A204.1 (cell line): Measurements from ENCODE around the gene KIF15.
"Not testable (repeated sequence)": the region's sequence is repeated elsewhere in the genome, so short reads cannot be mapped to it uniquely, and the experiment has no call there.

ENCODE experiments used
- FAIRE-seq: peaks from 2 replicates; lab custom pipeline; 2012; peaks lifted over from hg19 to GRCh38; lab: Jason Lieb, UNC

Gene KIF15, protein sequence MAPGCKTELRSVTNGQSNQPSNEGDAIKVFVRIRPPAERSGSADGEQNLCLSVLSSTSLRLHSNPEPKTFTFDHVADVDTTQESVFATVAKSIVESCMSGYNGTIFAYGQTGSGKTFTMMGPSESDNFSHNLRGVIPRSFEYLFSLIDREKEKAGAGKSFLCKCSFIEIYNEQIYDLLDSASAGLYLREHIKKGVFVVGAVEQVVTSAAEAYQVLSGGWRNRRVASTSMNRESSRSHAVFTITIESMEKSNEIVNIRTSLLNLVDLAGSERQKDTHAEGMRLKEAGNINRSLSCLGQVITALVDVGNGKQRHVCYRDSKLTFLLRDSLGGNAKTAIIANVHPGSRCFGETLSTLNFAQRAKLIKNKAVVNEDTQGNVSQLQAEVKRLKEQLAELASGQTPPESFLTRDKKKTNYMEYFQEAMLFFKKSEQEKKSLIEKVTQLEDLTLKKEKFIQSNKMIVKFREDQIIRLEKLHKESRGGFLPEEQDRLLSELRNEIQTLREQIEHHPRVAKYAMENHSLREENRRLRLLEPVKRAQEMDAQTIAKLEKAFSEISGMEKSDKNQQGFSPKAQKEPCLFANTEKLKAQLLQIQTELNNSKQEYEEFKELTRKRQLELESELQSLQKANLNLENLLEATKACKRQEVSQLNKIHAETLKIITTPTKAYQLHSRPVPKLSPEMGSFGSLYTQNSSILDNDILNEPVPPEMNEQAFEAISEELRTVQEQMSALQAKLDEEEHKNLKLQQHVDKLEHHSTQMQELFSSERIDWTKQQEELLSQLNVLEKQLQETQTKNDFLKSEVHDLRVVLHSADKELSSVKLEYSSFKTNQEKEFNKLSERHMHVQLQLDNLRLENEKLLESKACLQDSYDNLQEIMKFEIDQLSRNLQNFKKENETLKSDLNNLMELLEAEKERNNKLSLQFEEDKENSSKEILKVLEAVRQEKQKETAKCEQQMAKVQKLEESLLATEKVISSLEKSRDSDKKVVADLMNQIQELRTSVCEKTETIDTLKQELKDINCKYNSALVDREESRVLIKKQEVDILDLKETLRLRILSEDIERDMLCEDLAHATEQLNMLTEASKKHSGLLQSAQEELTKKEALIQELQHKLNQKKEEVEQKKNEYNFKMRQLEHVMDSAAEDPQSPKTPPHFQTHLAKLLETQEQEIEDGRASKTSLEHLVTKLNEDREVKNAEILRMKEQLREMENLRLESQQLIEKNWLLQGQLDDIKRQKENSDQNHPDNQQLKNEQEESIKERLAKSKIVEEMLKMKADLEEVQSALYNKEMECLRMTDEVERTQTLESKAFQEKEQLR (N-terminal part only)

DNA sequence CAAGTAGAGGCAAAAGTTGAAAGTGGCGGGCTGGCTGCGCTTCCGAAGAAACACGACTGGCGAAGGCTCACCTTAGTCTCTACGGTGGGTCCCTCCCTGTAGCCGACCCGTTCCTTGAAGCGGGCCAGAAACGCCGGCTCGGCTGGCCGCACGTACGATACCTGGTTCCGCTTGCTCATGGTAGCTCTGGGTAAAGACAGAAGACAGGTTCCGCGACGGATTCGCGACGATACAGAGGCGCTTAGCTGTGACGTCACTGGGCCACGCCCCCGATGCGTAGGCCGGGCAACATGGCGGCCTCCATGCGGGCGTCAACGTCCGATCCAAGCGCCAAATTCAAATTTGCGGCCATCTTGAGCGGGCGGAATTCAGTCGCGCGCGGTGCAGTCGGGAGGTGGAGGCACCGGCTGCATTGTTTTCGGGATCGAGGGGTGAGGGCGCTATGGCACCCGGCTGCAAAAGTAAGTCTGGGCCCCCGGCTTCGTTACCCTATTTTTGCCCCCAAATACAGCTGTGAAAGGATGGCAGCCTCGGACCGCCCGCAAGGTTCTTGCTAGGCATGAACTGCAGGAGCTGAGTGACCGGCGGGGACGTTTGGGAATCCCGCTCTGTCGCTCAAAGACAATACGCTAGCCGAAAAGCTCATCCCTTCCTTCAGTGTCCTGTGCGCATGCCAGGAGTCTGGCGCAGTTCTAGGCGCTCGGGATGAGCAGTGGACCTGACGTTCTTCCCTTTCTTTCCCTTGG is at the start of gene KIF15, which contains the start of gene KIAA1143:
TSS of gene KIF15 (plus strand) at position 371 of the 746 bp plus-strand sequence. CDS start at position 443, 72 bp downstream.
TSS of gene KIAA1143 (minus strand) at position 196 of the 746 bp plus-strand sequence. CDS start at position 179, 17 bp downstream.
- peak; percentile 57 for FAIRE-seq

DNA sequence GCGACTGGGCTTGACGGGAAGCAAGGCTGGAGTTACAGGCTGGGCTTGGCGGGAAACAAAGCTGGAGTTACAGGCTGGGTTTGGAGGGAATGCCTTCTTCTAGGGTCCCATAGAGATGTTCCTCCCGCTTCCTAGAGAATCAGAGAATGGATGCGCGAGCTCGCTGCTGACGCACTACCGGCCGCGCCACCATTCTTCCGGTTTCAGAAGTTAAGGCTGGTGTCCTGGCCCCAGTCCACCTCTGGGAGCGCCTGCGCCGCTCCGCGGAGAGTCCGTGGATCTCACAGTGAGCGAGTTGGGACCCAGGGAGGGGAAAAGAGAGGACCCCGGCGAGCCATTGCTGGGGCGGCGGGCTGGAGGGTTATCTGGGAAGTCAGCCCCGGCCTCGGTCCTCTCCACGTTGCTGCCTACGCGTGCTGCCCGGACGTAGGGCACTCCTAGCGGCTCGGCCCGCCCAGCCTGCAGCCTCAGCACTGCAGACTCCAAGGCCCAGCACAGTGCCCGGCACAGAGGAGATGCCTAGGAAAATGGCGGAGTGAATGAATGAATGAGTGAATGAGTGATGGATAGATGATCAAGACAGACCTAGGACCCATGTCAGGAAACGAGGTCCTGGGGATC is 49.0 kb upstream of the KIF15 start, which contains the start of gene ZNF502:
TSS of gene ZNF502 (plus strand) at position 206 of the 621 bp plus-strand sequence. CDS start 7,602 bp downstream, outside the sequence.
- no peak for FAIRE-seq

DNA sequence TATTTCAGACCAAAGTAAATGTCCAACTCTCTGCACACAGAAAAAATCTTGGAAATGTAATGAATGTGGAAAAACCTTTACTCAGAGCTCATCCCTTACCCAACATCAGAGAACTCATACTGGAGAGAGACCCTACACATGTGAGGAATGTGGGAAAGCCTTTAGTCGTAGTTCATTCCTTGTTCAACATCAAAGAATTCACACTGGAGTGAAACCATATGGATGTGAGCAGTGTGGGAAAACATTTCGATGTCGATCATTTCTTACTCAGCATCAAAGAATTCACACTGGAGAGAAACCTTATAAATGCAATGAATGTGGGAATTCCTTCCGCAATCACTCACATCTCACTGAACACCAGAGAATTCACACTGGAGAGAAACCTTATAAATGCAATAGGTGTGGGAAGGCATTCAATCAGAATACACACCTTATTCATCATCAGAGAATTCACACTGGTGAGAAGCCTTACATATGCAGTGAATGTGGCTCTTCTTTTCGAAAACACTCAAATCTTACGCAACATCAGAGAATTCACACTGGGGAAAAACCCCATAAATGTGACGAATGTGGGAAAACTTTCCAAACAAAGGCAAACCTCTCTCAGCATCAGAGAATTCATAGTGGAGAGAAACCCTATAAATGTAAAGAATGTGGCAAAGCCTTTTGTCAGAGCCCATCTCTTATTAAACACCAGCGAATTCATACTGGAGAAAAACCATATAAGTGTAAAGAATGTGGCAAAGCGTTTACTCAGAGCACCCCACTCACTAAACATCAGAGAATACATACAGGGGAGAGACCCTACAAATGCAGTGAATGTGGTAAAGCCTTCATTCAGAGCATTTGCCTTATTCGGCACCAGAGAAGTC is 40.1 kb upstream of the KIF15 start:
- FAIRE-seq, result no peak

DNA sequence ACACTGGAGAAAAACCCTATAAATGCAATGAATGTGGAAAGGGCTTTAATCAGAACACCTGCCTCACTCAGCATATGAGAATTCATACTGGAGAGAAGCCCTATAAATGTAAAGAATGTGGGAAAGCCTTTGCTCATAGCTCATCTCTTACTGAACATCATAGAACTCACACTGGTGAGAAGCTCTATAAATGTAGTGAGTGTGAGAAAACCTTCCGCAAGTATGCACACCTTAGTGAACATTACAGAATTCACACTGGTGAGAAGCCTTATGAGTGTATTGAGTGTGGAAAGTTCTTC is 39.5 kb upstream of the KIF15 start:
- no peak for FAIRE-seq

DNA sequence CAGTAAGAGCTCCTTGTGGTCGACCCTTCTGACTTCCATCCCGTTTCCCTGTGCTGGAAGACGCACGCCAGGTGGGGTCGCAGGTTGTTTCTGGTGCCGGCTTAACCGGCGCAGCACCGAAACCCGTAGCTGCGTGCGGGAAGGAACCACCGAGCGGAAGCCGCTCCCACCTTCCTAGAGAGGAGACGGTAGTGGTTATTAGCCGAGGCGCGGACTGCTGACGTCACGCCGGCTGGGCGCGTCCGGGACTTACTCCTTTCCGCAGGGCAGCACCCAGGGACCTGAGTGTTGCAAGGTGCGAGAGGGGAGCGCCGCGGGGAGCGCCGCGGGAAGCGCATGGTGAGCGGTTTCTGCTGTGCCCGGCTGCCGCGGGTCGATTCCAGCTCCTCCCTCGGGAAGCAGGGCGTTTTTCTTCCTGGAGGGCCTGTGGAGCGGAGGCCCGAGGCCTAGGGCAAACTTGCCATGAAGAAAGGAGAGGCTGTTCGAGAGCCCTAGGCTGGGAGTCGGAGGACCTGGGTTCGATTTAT is 32.1 kb upstream of the KIF15 start, which contains the start of gene ZNF501:
TSS of gene ZNF501 (plus strand) at position 252 of the 527 bp plus-strand sequence. CDS start 4,787 bp downstream, outside the sequence.
- FAIRE-seq, result no peak

DNA sequence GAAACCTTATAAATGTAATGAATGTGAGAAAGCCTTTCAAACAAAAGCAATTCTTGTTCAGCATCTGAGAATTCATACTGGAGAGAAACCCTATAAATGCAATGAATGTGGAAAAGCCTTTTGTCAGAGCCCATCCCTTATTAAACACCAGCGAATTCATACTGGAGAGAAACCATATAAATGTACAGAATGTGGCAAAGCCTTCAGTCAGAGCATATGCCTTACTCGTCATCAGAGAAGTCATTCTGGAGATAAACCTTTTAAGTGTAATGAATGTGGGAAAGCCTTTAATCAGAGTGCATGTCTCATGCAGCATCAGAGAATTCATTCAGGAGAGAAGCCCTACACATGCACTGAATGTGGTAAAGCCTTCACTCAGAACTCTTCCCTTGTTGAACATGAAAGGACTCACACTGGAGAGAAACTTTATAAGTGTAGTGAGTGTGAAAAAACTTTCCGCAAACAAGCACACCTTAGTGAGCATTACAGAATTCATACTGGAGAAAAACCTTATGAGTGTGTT is 26.9 kb upstream of the KIF15 start:
- no peak for FAIRE-seq

DNA sequence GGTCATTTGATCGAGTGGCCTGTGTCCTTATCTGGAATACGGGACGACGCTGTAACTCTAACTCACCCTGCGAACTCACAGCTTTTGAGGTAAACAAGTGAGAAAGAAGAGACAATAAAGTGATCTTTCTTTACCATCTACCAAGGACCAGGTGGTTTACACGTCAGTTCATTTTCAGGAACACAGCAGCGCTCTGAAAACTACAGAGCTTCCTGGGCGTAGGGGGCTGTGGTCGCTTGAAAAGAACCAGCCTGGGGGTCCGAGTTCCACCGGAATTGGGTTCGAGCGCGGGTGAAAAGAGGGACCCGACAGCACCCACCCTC is 532 bp upstream of the KIF15 start:
- no peak for FAIRE-seq

DNA sequence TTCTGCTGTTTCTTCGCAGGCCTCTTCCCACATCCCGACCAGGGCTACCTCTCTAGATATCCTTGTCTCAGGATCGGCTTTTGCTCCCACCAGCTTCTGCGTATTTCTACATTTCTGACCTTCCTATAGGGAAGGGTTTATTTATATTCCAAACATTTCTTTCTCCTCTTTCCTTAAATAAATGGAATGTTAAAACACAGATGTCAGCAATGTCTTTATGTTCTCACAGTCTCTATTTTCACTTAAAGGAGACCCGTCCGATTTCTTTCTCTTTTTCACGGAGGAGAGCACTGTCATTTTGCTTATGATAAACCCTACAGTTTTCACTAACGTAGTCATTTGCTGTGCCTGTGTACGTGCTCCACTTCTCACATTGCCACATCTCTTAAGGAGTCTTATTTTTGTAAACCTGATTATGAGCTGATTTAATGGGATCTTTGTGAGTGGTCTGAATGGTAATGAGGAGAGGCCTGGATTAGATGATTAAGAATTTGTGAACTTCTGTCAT is 630 bp downstream of the KIF15 start:
- no peak for FAIRE-seq

DNA sequence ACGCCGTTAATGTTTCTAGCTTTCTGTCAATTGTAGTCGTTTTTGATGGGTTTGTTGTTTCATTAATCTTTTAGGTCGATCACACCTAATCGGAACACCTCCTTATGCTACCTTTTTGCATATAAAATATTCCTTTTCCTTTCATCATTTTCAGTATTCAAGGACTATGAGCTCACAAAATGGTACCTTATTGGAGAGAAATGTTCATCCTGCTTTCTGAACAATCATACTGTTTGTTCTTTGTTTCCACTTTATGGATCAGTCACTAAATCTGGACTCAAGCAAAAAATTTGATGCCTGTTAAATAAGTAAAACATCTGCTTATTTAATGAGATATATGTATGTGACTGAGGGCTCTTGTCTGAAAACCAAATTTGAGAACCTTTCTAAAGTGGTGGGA is 1.1 kb downstream of the KIF15 start:
- no peak for FAIRE-seq

DNA sequence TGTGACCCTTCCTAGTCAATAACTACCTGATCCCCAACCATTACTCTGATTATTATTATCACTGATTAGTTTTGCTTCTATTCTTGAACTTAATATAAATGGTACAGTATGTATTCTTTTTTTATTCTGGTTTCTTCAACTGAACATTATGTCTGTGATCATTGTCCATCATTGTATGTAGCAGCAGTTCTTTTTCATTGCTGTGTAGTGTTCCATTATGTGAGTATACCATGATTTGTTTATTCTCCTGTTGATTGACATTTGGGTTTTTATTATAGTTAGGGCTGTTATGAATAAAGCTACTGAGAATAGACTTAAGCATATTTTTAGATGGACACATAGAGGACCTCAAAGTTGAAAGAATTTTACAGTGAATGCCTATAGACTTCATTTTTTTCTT is 2.7 kb downstream of the KIF15 start:
- no peak for FAIRE-seq

DNA sequence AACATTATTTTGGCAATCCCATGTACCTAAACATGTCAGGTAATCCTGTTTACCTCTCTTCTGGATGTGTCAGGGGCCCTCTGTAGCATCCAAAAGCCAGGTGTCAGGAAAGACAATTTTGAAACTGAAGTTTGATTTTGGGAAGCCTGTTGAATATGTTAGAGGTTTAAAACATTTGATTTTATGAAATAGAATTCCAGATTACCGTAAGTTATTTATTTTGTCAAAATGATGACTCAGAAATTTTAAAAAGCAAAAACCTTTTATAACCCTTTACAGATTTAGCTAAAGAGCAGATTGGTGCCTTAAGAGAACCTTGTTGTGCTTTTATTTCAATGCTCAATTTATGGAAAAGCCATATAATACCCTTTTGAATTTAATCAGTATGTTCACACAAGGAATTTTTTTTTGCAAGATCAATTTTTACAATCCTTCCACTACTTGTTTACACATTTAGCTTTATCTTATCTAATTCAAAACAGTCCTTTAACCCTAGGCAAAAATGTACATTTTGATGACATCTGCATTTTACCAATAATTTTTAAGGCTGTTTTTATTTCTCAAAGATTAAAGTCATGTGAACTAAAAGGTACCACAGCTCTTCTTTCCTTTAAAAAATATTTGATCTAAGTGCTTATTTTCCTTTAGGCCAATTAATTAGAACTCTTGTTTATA is 10.0 kb downstream of the KIF15 start:
- no peak for FAIRE-seq

DNA sequence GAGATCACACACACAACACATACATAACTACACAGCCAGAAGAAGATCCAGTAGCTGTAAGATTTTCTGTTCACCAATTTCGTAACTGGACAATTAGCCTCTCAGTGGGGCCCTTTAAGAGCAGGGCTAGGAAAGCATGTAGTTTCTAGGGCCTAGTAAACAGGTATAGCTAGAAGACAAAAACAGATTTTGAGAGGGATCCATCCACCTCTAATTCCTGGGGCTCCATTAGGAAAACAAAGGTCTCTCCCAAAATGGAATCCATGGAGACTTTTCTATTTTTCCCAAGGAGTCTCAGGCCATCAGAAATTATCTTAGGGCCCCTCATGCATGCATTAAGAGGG is 10.5 kb downstream of the KIF15 start:
- no peak for FAIRE-seq

DNA sequence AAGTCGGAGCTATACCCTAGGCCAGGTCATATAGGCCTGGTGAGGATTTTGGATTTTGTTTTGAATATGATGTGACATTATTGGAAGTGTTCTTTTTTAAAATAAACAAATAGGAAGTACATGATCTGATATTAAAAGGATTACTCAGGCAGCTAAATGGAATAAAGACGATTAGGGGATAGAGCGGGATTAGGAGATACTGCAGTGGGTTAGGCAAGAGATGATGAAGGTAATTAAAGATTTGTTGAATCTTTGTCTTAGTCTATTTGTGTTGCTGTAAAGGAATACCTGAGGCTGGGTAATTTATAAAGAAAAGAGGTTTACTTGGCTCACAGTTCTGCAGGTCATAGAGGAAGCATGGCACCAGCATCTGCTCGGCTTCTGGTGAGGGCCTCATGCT is 21.3 kb downstream of the KIF15 start:
- no peak for FAIRE-seq

DNA sequence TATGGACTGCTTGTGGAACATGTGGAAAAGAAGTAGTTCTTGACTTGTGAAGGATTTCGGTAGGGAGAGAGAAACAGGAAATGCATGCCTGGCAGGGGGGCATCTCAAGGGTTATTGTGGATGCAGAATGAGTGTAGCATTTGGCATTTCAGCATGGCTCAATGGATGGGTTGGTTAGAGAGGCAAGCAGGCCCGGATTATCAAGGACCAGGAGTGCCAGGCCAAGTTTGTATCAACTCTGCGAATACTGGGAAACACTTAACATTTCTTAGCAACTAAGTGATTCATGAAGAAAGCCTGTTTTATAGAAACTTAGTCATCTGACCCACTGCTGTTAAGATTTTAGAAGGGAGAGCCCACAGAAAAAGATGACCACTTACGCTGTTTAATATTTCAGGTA is 33.6 kb downstream of the KIF15 start:
- FAIRE-seq, result no peak

DNA sequence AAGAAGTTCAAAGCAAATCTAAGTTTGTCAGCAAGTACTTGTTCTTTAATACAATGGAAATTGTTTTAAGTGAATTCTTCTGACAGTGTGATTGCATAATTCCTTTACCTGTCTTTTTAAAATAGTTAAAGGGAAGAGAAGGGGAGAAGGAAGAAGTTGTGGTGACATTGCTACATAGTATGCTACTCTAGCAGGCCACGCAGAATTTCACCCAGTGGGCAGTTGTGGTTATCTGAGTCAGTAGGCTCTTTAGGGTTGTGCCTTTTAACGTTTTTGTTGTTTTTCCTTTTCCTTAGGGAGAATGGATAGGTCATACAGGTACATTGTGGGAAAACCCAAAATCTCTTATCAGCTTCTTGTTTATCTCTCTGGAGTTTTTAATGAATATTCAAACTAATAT is 40.4 kb downstream of the KIF15 start:
- no peak for FAIRE-seq

DNA sequence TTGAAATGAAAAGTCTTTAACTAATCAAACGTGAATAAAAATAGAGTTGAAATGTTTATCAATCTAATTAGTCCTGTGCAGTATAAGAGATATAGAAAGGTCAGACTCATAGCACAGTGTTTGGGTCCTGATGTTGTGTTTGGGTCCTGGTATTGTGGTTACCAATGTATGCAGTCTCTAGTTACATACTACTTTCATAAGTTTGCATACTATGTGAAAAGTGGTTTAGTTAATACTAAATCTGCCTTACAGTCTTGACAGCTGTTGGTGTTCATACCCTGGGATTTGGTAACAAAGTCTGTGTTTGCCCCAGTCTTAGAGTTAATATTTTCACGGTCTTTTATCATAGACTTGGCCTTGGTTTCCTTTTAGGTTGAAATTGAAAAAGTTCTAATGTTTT is 41.7 kb downstream of the KIF15 start:
- FAIRE-seq, result no peak

DNA sequence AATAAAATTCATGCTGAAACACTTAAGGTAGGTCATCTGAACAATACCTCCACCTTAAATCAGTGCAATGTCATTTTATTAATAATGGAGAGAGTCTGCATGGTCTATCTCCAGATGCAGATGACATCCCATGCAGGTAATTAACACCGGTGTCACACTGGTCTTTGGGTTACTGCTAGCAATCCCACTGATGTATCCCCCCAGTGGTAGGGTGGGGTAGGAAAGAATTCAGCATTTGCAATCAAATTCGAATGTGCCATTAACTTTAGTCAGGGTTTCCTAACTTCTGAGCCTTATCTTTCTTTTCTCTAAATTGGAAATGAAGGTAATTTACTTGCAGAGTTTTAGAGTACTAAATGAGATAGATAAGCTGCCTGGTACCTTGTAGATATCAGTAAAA is 44.4 kb downstream of the KIF15 start:
- FAIRE-seq, result no peak

DNA sequence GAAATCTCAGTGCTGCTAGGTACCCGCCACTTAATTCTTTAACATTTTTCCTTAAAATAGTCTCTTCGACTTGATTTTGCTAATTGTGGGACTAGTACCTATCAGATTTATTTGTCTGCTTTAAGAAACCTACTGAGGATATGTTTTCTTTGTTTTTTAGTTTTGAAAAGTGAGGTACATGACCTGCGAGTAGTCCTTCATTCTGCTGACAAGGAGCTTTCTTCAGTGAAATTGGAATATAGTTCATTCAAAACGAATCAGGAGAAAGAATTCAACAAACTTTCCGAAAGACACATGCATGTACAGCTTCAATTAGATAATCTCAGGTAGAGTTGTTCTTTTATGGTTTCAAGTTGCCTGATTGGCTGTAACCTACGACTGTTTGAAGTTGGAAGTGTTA is 53.2 kb downstream of the KIF15 start:
- FAIRE-seq, result no peak

DNA sequence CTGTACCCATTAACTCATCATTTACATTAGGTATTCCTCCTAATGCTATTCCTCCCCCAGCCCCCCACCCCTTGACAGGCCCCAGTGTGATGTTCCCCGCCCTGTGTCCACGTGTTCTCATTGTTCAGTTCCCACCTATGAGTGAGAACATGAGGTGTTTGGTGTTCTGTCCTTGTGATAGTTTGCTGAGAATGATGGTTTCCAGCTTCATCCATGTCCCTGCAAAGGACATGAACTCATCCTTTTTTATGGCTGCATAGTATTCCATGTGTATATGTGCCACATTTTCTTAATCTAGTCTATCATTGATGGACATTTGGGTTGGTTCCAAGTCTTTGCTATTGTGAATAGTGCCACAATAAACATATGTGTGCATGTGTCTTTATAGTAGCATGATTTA is 54.7 kb downstream of the KIF15 start:
- not testable (repeated sequence) for FAIRE-seq
